ENCODE data around the gene GPAT2. TPM values are rescaled to one million over a fixed set of nuclear protein-coding genes. Genes with fewer than 3 reads are reported as not detected.
"Not testable (repeated sequence)": the region's sequence is repeated elsewhere in the genome, so short reads cannot be mapped to it uniquely, and the experiment has no call there.

The GPAT2 gene
- total and polyA plus RNA-seq, 2 of the 13 experiments (the other 11 are each of a cell fraction or from before 2014, with no cell fraction given), result not detected

GRCh38 chr2:96067902-96068581 lies 33.3 kb upstream of the GPAT2 start (continued):
- peak; percentile 88 for TF ChIP-seq PAXIP1 (CRISPR knock-in tag; conservative IDR thresholded peaks at IDR 0.05)
- TF ChIP-seq HDAC2 (CRISPR knock-in tag; IDR thresholded peaks at IDR 0.05), result peak; percentile 89
- TF ChIP-seq NFE2 (CRISPR knock-in tag; IDR thresholded peaks at IDR 0.05), result peak; percentile 63; the same call in 1 of the 2 replicates
- TF ChIP-seq HOMEZ (CRISPR knock-in tag; IDR thresholded peaks at IDR 0.05; ENCODE audit: low read depth), result peak; percentile 56; the same call in 1 of the 2 replicates
- TF ChIP-seq FOXA1 (IDR thresholded peaks at IDR 0.05), result not testable (repeated sequence)
- peak; percentile 85 for TF ChIP-seq FOXA1 (CRISPR knock-in tag; IDR thresholded peaks at IDR 0.05)
- TF ChIP-seq ZEB1 (IDR thresholded peaks at IDR 0.05; ENCODE audit: insufficient replicate concordance, low read depth), result peak; percentile 59
- TF ChIP-seq SKI (IDR thresholded peaks at IDR 0.05; ENCODE audit: partially characterized antibody), result peak; percentile 88
- TF ChIP-seq ZNF574 (CRISPR knock-in tag; IDR thresholded peaks at IDR 0.05), result peak; percentile 55
- TF ChIP-seq SOX13 (IDR thresholded peaks at IDR 0.05), result peak; percentile 78; the same call in 1 of the 2 replicates
- TF ChIP-seq SOX13 (CRISPR knock-in tag; conservative IDR thresholded peaks at IDR 0.05 in 1 of 2, IDR thresholded peaks at IDR 0.05 in 1 of 2), result peak in 1 of 2 experiments; percentile 94; a peak in 2 of 4 replicates
- TF ChIP-seq NR2F2 (IDR thresholded peaks at IDR 0.05; ENCODE audit: borderline replicate concordance, low read depth), result 0 out of 2 replicates have a peak, but pooled peaks have one; percentile 51
- peak; percentile 62; the same call in 1 of the 2 replicates for TF ChIP-seq ARID4A (CRISPR knock-in tag; IDR thresholded peaks at IDR 0.05; ENCODE audit: borderline replicate concordance)
- peak; percentile 63; the same call in 1 of the 2 replicates for TF ChIP-seq ESRRA (CRISPR knock-in tag; IDR thresholded peaks at IDR 0.05; ENCODE audit: low read depth)
- peak; percentile 85 for TF ChIP-seq KDM1A (CRISPR knock-in tag; IDR thresholded peaks at IDR 0.05)
- peak; percentile 77 for TF ChIP-seq KDM6A (CRISPR knock-in tag; IDR thresholded peaks at IDR 0.05; ENCODE audit: low read depth)
- peak; percentile 66 for TF ChIP-seq RFX5 (IDR thresholded peaks at IDR 0.05; ENCODE audit: low read depth, low read length)

Data from HepG2 (cell line).